Endothelial cell of umbilical vein (primary cell): Measurements from ENCODE around the gene CCDC70. TPM values are rescaled to one million over a fixed set of nuclear protein-coding genes. Genes with fewer than 3 reads are reported as not detected.

Experiments
- BruUV-seq: library from RNA; stranded (reverse); fragments of 400-500 nt; replicated peaks from 2 replicates; lab custom pipeline; 2021; lab: Mats Ljungman, UMichigan
- CTCF ChIA-PET: fragments of 300-600, 350-600 bp; sonication (Branson Sonifier 250); formaldehyde crosslinking; loops from one replicate; lab custom pipeline; 2021; ENCODE audit warnings: antibody characterized with exemption, inconsistent platforms; lab: Charles Lee
- POLR2A ChIA-PET: fragments of 300-600, 350-600 bp; sonication (Branson Sonifier 250); formaldehyde crosslinking; loops from one replicate; lab custom pipeline; 2021; ENCODE audit warnings: antibody characterized with exemption, inconsistent platforms; lab: Charles Lee
- DNase-seq: peaks from one replicate; pipeline ENCODE4 v3.0.0-alpha.2; 2011; ENCODE audit warnings: low read depth, low spot score
- FAIRE-seq: peaks from 2 replicates; lab custom pipeline; 2011; peaks lifted over from hg19 to GRCh38; lab: Jason Lieb, UNC
- H2AFZ ChIP-seq: 2 replicates; pipeline ENCODE4 v1.6.0; 2012; ENCODE audit warnings: low read depth, low read length, control low read depth, inconsistent platforms
- H3K27ac ChIP-seq: 2 replicates; pipeline ENCODE4 v1.5.1; 2011; ENCODE audit warnings: low read depth, mild to moderate bottlenecking, control low read depth, low read length, moderate library complexity; ENCODE audit not compliant: insufficient read depth
- H3K27me3 ChIP-seq, 2 experiments: 2 replicates each; pipeline versions ENCODE4 v1.6.0 to v1.6.1; 2011; ENCODE audit warnings: low read length in 2 of 2, mixed read lengths in 1 of 2; ENCODE audit not compliant: control insufficient read depth in 2 of 2, insufficient read depth in 2 of 2
- H3K36me3 ChIP-seq, 2 experiments: 2 replicates in 1 of 2; 3 replicates in 1 of 2; pipeline ENCODE4 v1.5.1; 2011; ENCODE audit warnings: low read length in 2 of 2, mild to moderate bottlenecking in 1 of 2, moderate library complexity in 1 of 2; ENCODE audit not compliant: control insufficient read depth in 2 of 2, insufficient read depth in 2 of 2; ENCODE audit errors: extremely low read depth in 1 of 2
- H3K4me1 ChIP-seq: 3 replicates; pipeline ENCODE4 v1.5.1; 2011; ENCODE audit warnings: mild to moderate bottlenecking, low read length; ENCODE audit not compliant: control insufficient read depth, insufficient read depth; ENCODE audit errors: extremely low read depth
- H3K4me2 ChIP-seq: 2 replicates; pipeline ENCODE4 v1.6.1; 2011; ENCODE audit warnings: low read length, control low read depth, mixed read lengths; ENCODE audit not compliant: insufficient read depth
- H3K4me3 ChIP-seq, 3 experiments: fragments of 200-600 bp in 1 of 3; sonication (generic), shearing (Covaris generic) in 1 of 3; replicated peaks in 1 of 3; 2 replicates each; pipeline ENCODE4 v1.5.1; 2011 to 2016; ENCODE audit warnings: control low read depth in 3 of 3, low read length in 3 of 3, mild to moderate bottlenecking in 2 of 3, inconsistent platforms in 1 of 3, low read depth in 1 of 3, moderate library complexity in 1 of 3; ENCODE audit not compliant: insufficient read depth in 1 of 3
- H3K79me2 ChIP-seq: 2 replicates; pipeline ENCODE4 v1.6.0; 2012; ENCODE audit warnings: low read length, inconsistent platforms; ENCODE audit not compliant: control insufficient read depth, insufficient read depth
- H3K9ac ChIP-seq: replicated peaks from 2 replicates; pipeline ENCODE3; 2011; ENCODE audit warnings: low read length, control low read depth; ENCODE audit not compliant: insufficient read depth; ENCODE audit errors: extremely low read depth
- H3K9me1 ChIP-seq: replicated peaks from 3 replicates; pipeline ENCODE4 v1.6.0; 2011; ENCODE audit warnings: mild to moderate bottlenecking, low read length; ENCODE audit not compliant: control insufficient read depth, insufficient read depth; ENCODE audit errors: extremely low read depth
- H3K9me3 ChIP-seq: replicated peaks from 2 replicates; pipeline ENCODE4 v1.5.1; 2012; ENCODE audit warnings: low read length, inconsistent platforms; ENCODE audit not compliant: control insufficient read depth, insufficient read depth
- H4K20me1 ChIP-seq: replicated peaks from 2 replicates; pipeline ENCODE3; 2011; ENCODE audit warnings: mild to moderate bottlenecking, low read length; ENCODE audit not compliant: control insufficient read depth, insufficient read depth; ENCODE audit errors: extremely low read depth
- EZH2 ChIP-seq: IDR thresholded peaks from 2 replicates; pipeline ENCODE4 v1.6.1; 2012; ENCODE audit warnings: borderline replicate concordance, low read depth, mild to moderate bottlenecking, moderate library complexity, low read length, inconsistent platforms; ENCODE audit not compliant: severe bottlenecking
- FOS ChIP-seq: IDR thresholded peaks from 2 replicates; pipeline ENCODE4 v1.6.1; 2011; ENCODE audit warnings: mild to moderate bottlenecking, low read length, moderate library complexity, borderline replicate concordance; ENCODE audit not compliant: insufficient read depth
- GATA2 ChIP-seq: IDR thresholded peaks from 2 replicates; pipeline ENCODE4 v1.7.0; 2011; ENCODE audit warnings: low read depth, mild to moderate bottlenecking, moderate library complexity, mixed read lengths, low read length; ENCODE audit not compliant: insufficient read length, insufficient read depth
- JUN ChIP-seq: IDR thresholded peaks from 2 replicates; pipeline ENCODE4 v1.6.1; 2011; ENCODE audit warnings: borderline replicate concordance, low read depth; ENCODE audit not compliant: insufficient read length, insufficient read depth
- MAX ChIP-seq: IDR thresholded peaks from 2 replicates; pipeline ENCODE4 v1.6.1; 2011; ENCODE audit not compliant: insufficient read depth, insufficient read length
- MYC ChIP-seq: IDR thresholded peaks from one replicate; pipeline ENCODE4 v1.6.1; 2011; ENCODE audit warnings: mild to moderate bottlenecking, low read depth, low read length
- POLR2A ChIP-seq: IDR thresholded peaks from 2 replicates; pipeline ENCODE4 v1.6.1; 2012; ENCODE audit warnings: low read depth, mild to moderate bottlenecking, control low read depth, low read length
- POLR2AphosphoS5 ChIP-seq: IDR thresholded peaks from 2 replicates; pipeline ENCODE4 v1.6.1; 2012; ENCODE audit warnings: low read depth, mild to moderate bottlenecking, control low read depth, low read length, moderate library complexity; ENCODE audit not compliant: insufficient read depth
- dilution Hi-C: fragments of 300-500 bp; cut with MboI; formaldehyde crosslinking; loops from one replicate; pipeline ENCODE4 v1.15.0; 2019; ENCODE audit warnings: low sequenced_read_pairs; ENCODE audit not compliant: extremely low pct_ligation_motif_present
- intact Hi-C: fragments of 100-400 bp; cut with micrococcal nuclease; formaldehyde crosslinking; loops from one replicate; pipeline ENCODE4 v1.10.0; 2022
- polyA plus RNA-seq, 4 experiments: library from polyadenylated mRNA; depleted of rRNA in 3 of 4; stranded (reverse) in 3 of 4; unstranded in 1 of 4; fragments of >200 nt; gene quantifications; 2 replicates each; pipeline versions ENCODE4 v1.2.1 to v1.2.3, GENCODE V29; 2011 to 2012; ENCODE audit warnings: missing spikeins in 1 of 4
- total RNA-seq: library from RNA; stranded (reverse); gene quantifications from 2 replicates; pipeline ENCODE4 v1.2.3, GENCODE V29; 2021
- TF ChIP-seq, protein P1 (sequence below), 2 donors: IDR thresholded peaks; 1 replicate in 1 of 2; 2 replicates in 1 of 2; pipeline ENCODE4 v1.5.1; 2011; ENCODE audit warnings: low read length in 2 of 2, mild to moderate bottlenecking in 2 of 2, moderate library complexity in 2 of 2, control low read depth in 1 of 2, inconsistent platforms in 1 of 2, low read depth in 1 of 2; ENCODE audit not compliant: insufficient read depth in 1 of 2; ENCODE audit errors: extremely low read depth in 1 of 2

Gene CCDC70
- total and polyA plus RNA-seq, 2 donors (not counting 3 experiments of a cell fraction or from before 2014, with no cell fraction given), result not detected

- dilution Hi-C loops (no loop called here), intact Hi-C loops (no loop called here)
- no peak overlapping the region for H3K9ac ChIP-seq
- no peaks in the 10 kb centered on the region for H3K9me1 ChIP-seq
- peaks cover 1% of the 10 kb centered on the region for H3K4me1 ChIP-seq
- FAIRE-seq, result no peak
- no peak overlapping the region for H3K4me2 ChIP-seq
- peaks cover 11 to 27% of the 10 kb centered on the region in 2 experiments for H3K27me3 ChIP-seq
- H3K9me3 ChIP-seq, result no peaks in the 10 kb centered on the region
- ChIA-PET POLR2A (no interaction called here), CTCF (interaction anchor here (0.9 to 5.0 kb wide), 6 partner anchors 15 to 388 kb away, joined by 3 to 115 read pairs (median 4); partner anchors contain the start of gene NEK5)
- H3K79me2 ChIP-seq, result no peaks in the 10 kb centered on the region
- no TSS peak for BruUV-seq
- no peak overlapping the region for H2AFZ ChIP-seq
- no peak for DNase-seq
- H3K27ac ChIP-seq, result no peak overlapping the region
- TF ChIP-seq FOS (no peak), GATA2 (no peak), MAX (no peak), EZH2 (no peak), POLR2AphosphoS5 (no peak), MYC (no peak), JUN (no peak), POLR2A (no peak)
- TF ChIP-seq, protein P1, sequence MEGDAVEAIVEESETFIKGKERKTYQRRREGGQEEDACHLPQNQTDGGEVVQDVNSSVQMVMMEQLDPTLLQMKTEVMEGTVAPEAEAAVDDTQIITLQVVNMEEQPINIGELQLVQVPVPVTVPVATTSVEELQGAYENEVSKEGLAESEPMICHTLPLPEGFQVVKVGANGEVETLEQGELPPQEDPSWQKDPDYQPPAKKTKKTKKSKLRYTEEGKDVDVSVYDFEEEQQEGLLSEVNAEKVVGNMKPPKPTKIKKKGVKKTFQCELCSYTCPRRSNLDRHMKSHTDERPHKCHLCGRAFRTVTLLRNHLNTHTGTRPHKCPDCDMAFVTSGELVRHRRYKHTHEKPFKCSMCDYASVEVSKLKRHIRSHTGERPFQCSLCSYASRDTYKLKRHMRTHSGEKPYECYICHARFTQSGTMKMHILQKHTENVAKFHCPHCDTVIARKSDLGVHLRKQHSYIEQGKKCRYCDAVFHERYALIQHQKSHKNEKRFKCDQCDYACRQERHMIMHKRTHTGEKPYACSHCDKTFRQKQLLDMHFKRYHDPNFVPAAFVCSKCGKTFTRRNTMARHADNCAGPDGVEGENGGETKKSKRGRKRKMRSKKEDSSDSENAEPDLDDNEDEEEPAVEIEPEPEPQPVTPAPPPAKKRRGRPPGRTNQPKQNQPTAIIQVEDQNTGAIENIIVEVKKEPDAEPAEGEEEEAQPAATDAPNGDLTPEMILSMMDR (IDR thresholded peaks at IDR 0.05; ENCODE audit: extremely low read depth in 1 of 2, insufficient read depth in 1 of 2, low read depth in 1 of 2, low read length in 2 of 2), result no peak
- no peaks in the 10 kb centered on the region for H4K20me1 ChIP-seq
- H3K36me3 ChIP-seq, result no peaks in the 10 kb centered on the region
- H3K4me3 ChIP-seq, result no peak overlapping the region
Observed at GRCh38 chr13:51816604-51817249, 45.0 kb upstream of the CCDC70 start.
